Tibial nerve (tissue), 4 donors: Measurements from ENCODE around the gene OTOF. TPM values are rescaled to one million over a fixed set of nuclear protein-coding genes. Genes with fewer than 3 reads are reported as not detected.

Source experiments
- DNase-seq, 2 donors: peaks; one replicate each; pipeline ENCODE4 v3.0.0-alpha.2; 2019; ENCODE audit warnings: low spot score in 2 of 2
- H3K27ac ChIP-seq, 4 donors: fragments of 200-600 bp; sonication (generic) in 3 of 4; one replicate each; pipeline ENCODE4 v1.5.1; 2017 to 2019; ENCODE audit warnings: mild to moderate bottlenecking in 1 of 4
- H3K27me3 ChIP-seq, 2 donors: fragments of 200-600 bp; sonication (generic) in 1 of 2; one replicate each; pipeline versions ENCODE4 v1.5.1 to v1.6.0; 2017 to 2019
- H3K36me3 ChIP-seq, 3 donors: fragments of 200-600 bp; sonication (generic); one replicate each; pipeline ENCODE4 v1.5.1; 2018 to 2019
- H3K4me1 ChIP-seq, 4 donors: fragments of 200-600 bp; sonication (generic) in 3 of 4; one replicate each; pipeline ENCODE4 v1.5.1; 2017 to 2019
- H3K4me3 ChIP-seq, 4 donors: fragments of 200-600 bp; sonication (generic) in 3 of 4; one replicate each; pipeline ENCODE4 v1.5.1; 2017 to 2019; ENCODE audit warnings: mild to moderate bottlenecking in 1 of 4, moderate library complexity in 1 of 4
- H3K9me3 ChIP-seq, 4 donors: fragments of 200-600 bp; sonication (generic) in 3 of 4; one replicate each; pipeline ENCODE4 v1.5.1; 2017 to 2019
- EP300 ChIP-seq, 2 donors: sonication (generic); formaldehyde crosslinking; IDR thresholded peaks; one replicate each; pipeline ENCODE4 v1.6.1; 2017; ENCODE audit warnings: antibody characterized with exemption in 2 of 2, mild to moderate bottlenecking in 1 of 2
- POLR2A ChIP-seq, 2 donors: fragments of 450-650 bp; IDR thresholded peaks; one replicate each; pipeline ENCODE4 v1.6.1; 2017; ENCODE audit warnings: antibody characterized with exemption in 2 of 2, mild to moderate bottlenecking in 2 of 2, moderate library complexity in 2 of 2
- WGBS, 2 donors: methylation state at CpG; one replicate each; pipeline ENCODE4 v1.1.5; 2018; 5-methylcytosine and 5-hydroxymethylcytosine counted together
- total RNA-seq, 4 donors: library from RNA; depleted of rRNA; stranded (reverse); fragments of >200 nt; gene quantifications; one replicate each; pipeline ENCODE4 v1.1.0, GENCODE V29; 2016
- TF ChIP-seq, protein P1 (sequence below), 5 experiments: fragments of 200-600 bp in 3 of 5; fragments of 450-650 bp in 2 of 5; sonication (generic) in 3 of 5; IDR thresholded peaks; one replicate each; pipeline ENCODE4 v1.5.1; 2016 to 2019; ENCODE audit warnings: antibody characterized with exemption in 5 of 5, mild to moderate bottlenecking in 3 of 5, moderate library complexity in 2 of 5

The OTOF gene
- total RNA-seq, 4 donors from 2014 or later = under 0.01 to 0.30 (median 0.22) TPM; not detected in 1

DNA sequence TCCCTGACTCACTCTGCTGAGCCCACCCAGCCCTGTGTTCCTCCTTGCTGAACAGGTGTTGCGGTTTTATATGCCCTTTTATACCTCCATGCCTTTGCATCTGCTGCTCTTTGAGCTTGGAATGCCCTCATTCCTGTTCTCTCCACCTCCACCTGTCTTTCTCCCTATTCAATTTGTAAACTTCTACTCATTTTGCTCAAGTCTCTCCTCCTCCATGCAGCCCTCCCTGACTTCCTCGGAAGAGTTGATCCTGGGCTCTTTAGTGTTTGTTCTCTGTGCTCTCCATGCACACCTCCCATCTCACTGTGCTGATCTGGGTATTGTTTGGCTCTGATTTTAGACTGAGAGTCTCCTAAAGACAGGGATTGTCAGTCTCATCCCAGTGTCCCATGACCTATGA, 7.2 kb upstream of the OTOF start:
- 86 to 91% methylated on average over 2 of the region's 2 CpGs for WGBS, 2 donors
- Histone ChIP-seq H3K9me3 (no peaks in the 10 kb centered on the region), H3K4me1 (no peaks in the 10 kb centered on the region), H3K36me3 (no peaks in the 10 kb centered on the region), H3K27ac (no peak overlapping the region), H3K4me3 (no peak overlapping the region), H3K27me3 (no peaks in the 10 kb centered on the region)
- DNase-seq = no peak
- TF ChIP-seq EP300 (IDR thresholded peaks at IDR 0.05) (no peak), POLR2A (IDR thresholded peaks at IDR 0.05) (no peak)
- TF ChIP-seq, protein P1, sequence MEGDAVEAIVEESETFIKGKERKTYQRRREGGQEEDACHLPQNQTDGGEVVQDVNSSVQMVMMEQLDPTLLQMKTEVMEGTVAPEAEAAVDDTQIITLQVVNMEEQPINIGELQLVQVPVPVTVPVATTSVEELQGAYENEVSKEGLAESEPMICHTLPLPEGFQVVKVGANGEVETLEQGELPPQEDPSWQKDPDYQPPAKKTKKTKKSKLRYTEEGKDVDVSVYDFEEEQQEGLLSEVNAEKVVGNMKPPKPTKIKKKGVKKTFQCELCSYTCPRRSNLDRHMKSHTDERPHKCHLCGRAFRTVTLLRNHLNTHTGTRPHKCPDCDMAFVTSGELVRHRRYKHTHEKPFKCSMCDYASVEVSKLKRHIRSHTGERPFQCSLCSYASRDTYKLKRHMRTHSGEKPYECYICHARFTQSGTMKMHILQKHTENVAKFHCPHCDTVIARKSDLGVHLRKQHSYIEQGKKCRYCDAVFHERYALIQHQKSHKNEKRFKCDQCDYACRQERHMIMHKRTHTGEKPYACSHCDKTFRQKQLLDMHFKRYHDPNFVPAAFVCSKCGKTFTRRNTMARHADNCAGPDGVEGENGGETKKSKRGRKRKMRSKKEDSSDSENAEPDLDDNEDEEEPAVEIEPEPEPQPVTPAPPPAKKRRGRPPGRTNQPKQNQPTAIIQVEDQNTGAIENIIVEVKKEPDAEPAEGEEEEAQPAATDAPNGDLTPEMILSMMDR (IDR thresholded peaks at IDR 0.05) = no peak

DNA sequence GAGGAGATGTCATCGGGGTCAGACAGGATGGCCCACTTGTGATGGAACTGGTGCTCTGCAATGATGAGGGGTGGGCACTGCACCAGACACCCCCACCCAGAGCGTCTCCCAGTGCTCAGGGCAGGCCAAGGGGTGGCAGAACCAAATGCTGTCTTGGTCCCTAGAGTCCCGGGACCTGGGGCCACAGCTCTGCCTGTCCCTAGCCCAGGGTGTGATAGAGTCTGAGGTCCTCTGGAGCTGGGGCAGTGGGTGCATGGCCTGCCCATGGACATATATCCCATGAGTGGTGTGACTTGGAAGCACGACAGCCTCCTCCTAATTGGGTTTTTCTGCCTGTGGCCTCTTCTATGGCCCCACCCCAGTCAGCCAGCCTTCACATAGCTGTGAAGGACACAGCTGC, 6.7 kb upstream of the OTOF start:
- Histone ChIP-seq H3K4me1 (no peaks in the 10 kb centered on the region), H3K27ac (no peak overlapping the region), H3K9me3 (no peaks in the 10 kb centered on the region), H3K27me3 (no peaks in the 10 kb centered on the region), H3K36me3 (no peaks in the 10 kb centered on the region), H3K4me3 (no peak overlapping the region)
- WGBS, 2 donors = 94 to 100% methylated on average over 3 of the region's 4 CpGs
- TF ChIP-seq, protein P1 (IDR thresholded peaks at IDR 0.05) = no peak
- TF ChIP-seq EP300 (IDR thresholded peaks at IDR 0.05) = no peak
- no peak for DNase-seq

DNA sequence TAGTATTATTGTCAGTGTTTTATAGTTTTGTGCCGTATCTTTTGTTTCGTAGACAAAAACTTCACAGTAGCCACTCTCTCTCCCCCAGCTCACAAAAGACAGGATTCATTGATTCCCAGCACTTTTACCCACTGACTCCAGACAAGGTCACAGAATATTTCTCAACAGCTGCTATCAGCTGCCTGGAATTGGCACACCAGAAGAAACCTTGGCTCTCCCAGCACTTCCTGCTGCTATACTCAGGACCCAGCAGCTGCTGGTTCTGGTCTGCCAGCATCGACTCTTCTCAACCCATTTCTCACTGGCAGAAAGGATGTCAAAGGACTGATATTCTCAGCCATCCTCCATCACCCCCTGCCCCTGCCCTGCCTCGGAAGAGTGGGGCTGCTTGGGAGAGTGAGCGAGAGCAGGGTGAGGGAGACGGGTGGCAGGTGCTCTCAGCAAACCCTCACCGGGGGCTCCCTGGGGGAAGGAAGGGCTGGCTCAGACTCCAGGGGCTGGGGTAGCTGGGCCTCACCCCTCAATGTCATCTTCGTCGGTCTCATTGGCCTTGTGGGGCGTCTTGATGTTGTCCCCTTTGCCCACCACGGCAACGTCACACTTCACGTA, 6.1 kb upstream of the OTOF start:
- Histone ChIP-seq H3K27ac (no peak overlapping the region), H3K9me3 (no peaks in the 10 kb centered on the region), H3K4me1 (no peaks in the 10 kb centered on the region), H3K4me3 (no peak overlapping the region), H3K27me3 (no peaks in the 10 kb centered on the region), H3K36me3 (no peaks in the 10 kb centered on the region)
- TF ChIP-seq EP300 (IDR thresholded peaks at IDR 0.05) (no peak), POLR2A (IDR thresholded peaks at IDR 0.05) (no peak)
- TF ChIP-seq, protein P1 (IDR thresholded peaks at IDR 0.05) = no peak
- no peak for DNase-seq
- WGBS, 2 donors = 71 to 80% methylated on average over 13 of the region's 13 CpGs

DNA sequence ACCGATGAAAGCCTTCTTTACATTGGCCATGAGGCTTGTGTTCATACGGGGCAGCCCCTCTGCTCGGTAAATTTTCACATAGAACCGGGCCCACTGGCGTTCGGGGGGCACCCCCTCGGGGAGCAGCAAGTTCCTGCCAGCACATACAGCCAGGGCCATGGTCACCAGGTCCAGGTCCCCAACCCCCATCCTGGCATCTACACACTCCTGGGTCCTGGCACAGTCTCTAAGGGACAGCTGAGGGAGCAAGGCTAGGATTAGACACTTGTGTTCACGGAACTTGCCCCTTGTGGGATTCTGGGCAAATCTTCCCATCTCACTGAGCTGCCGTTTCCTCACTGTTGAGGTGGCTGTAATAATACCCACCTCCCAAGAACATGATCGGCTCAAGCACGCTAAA, 5.6 kb upstream of the OTOF start:
- TF ChIP-seq POLR2A (IDR thresholded peaks at IDR 0.05) = no peak
- TF ChIP-seq, protein P1 (IDR thresholded peaks at IDR 0.05) = no peak
- no peak for TF ChIP-seq EP300 (IDR thresholded peaks at IDR 0.05)
- H3K9me3 ChIP-seq = no peaks in the 10 kb centered on the region
- H3K4me1 ChIP-seq = no peaks in the 10 kb centered on the region
- no peak overlapping the region for H3K4me3 ChIP-seq
- no peak for DNase-seq
- no peak overlapping the region for H3K27ac ChIP-seq
- WGBS, 2 donors = 76 to 78% methylated on average over 11 of the region's 11 CpGs
- no peaks in the 10 kb centered on the region for H3K36me3 ChIP-seq
- H3K27me3 ChIP-seq = no peaks in the 10 kb centered on the region

DNA sequence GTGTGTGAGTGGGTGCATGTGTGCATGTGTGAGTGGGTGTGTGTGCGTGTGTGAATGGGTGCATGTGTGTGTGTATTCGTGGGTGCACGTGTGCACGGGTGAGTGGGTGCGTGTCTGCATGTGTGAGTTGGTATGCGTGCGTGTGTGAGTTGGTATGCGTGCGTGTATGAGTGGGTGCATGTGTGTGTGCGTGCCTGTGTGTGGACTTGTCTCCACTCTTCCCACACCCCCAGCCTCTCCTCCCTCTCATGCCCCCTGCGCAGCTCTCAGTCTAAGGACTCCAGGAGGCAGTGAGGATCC, 5.1 kb upstream of the OTOF start:
- H3K36me3 ChIP-seq = no peaks in the 10 kb centered on the region
- no peaks in the 10 kb centered on the region for H3K27me3 ChIP-seq
- no peak overlapping the region for H3K4me3 ChIP-seq
- WGBS, 2 donors = 91 to 93% methylated on average over 11 of the region's 11 CpGs
- DNase-seq = no peak
- H3K4me1 ChIP-seq = peaks cover 0 to 5% (median 0%) of the 10 kb centered on the region in 4 donors
- H3K9me3 ChIP-seq = no peaks in the 10 kb centered on the region
- TF ChIP-seq EP300 (IDR thresholded peaks at IDR 0.05) (no peak), POLR2A (IDR thresholded peaks at IDR 0.05) (no peak)
- TF ChIP-seq, protein P1 (IDR thresholded peaks at IDR 0.05) = no peak
- no peak overlapping the region for H3K27ac ChIP-seq
